ENCODE measurements around the gene YY1.

GRCh38 chr14:100305324-100306100, 66.6 kb downstream of the YY1 start:
- no peak for TF ChIP-seq CTCF (IDR thresholded peaks at IDR 0.05)
- no peak for TF ChIP-seq ZFX (IDR thresholded peaks at IDR 0.05; ENCODE audit: borderline replicate concordance)
